ENCODE data around the gene ADGRL3.
"Not testable (repeated sequence)": the region's sequence is repeated elsewhere in the genome, so short reads cannot be mapped to it uniquely, and the experiment has no call there.

ADGRL3 gene

GRCh38 chr4:61320154-61320553, 120.0 kb downstream of the ADGRL3 start:
- no peak for DNase-seq

GRCh38 chr4:61320631-61321030, 120.5 kb downstream of the ADGRL3 start:
- DNase-seq, result no peak
- TF ChIP-seq POLR2A (IDR thresholded peaks at IDR 0.05; ENCODE audit: low read length) (no peak), GATA1 (IDR thresholded peaks at IDR 0.05; ENCODE audit: low read depth, low read length) (no peak)

More at GRCh38 chr4:61320154-61320553, 120.0 kb downstream of the ADGRL3 start:
- TF ChIP-seq GATA1 (IDR thresholded peaks at IDR 0.05; ENCODE audit: low read depth, low read length), result no peak
- no peak for TF ChIP-seq POLR2A (IDR thresholded peaks at IDR 0.05; ENCODE audit: low read length)

GRCh38 chr4:61332693-61333092, 132.6 kb downstream of the ADGRL3 start:
- no peak for DNase-seq
- TF ChIP-seq POLR2A (IDR thresholded peaks at IDR 0.05; ENCODE audit: low read length) (no peak), GATA1 (IDR thresholded peaks at IDR 0.05; ENCODE audit: low read depth, low read length) (no peak)

- TF ChIP-seq POLR2A (IDR thresholded peaks at IDR 0.05; ENCODE audit: low read length) (no peak), GATA1 (IDR thresholded peaks at IDR 0.05; ENCODE audit: low read depth, low read length) (no peak)
Measured at GRCh38 chr4:61333490-61333889, 133.4 kb downstream of the ADGRL3 start.

GRCh38 chr4:61335241-61335763, 135.2 kb downstream of the ADGRL3 start:
- TF ChIP-seq GATA1 (IDR thresholded peaks at IDR 0.05; ENCODE audit: low read depth, low read length), result no peak
- TF ChIP-seq POLR2A (IDR thresholded peaks at IDR 0.05; ENCODE audit: low read length), result no peak
- DNase-seq, result no peak

More at GRCh38 chr4:61333490-61333889, 133.4 kb downstream of the ADGRL3 start:
- no peak for DNase-seq

GRCh38 chr4:61336488-61336887, 136.4 kb downstream of the ADGRL3 start:
- no peak for DNase-seq
- no peak for TF ChIP-seq POLR2A (IDR thresholded peaks at IDR 0.05; ENCODE audit: low read length)
- TF ChIP-seq GATA1 (IDR thresholded peaks at IDR 0.05; ENCODE audit: low read depth, low read length), result no peak

GRCh38 chr4:61336916-61337315, 136.8 kb downstream of the ADGRL3 start:
- TF ChIP-seq POLR2A (IDR thresholded peaks at IDR 0.05; ENCODE audit: low read length) (no peak), GATA1 (IDR thresholded peaks at IDR 0.05; ENCODE audit: low read depth, low read length) (no peak)
- DNase-seq, result no peak

- no peak for DNase-seq
- TF ChIP-seq GATA1 (IDR thresholded peaks at IDR 0.05; ENCODE audit: low read depth, low read length), result no peak
- TF ChIP-seq POLR2A (IDR thresholded peaks at IDR 0.05; ENCODE audit: low read length), result no peak
Measured at GRCh38 chr4:61342061-61342460, 141.9 kb downstream of the ADGRL3 start.

GRCh38 chr4:61350932-61351331, 150.8 kb downstream of the ADGRL3 start:
- TF ChIP-seq POLR2A (IDR thresholded peaks at IDR 0.05; ENCODE audit: low read length) (no peak), GATA1 (IDR thresholded peaks at IDR 0.05; ENCODE audit: low read depth, low read length) (no peak)
- no peak for DNase-seq

GRCh38 chr4:61356696-61357095, 156.6 kb downstream of the ADGRL3 start:
- no peak for DNase-seq
- TF ChIP-seq POLR2A (IDR thresholded peaks at IDR 0.05; ENCODE audit: low read length), result no peak
- TF ChIP-seq GATA1 (IDR thresholded peaks at IDR 0.05; ENCODE audit: low read depth, low read length), result no peak

GRCh38 chr4:61359301-61359700, 159.2 kb downstream of the ADGRL3 start:
- no peak for TF ChIP-seq GATA1 (IDR thresholded peaks at IDR 0.05; ENCODE audit: low read depth, low read length)
- TF ChIP-seq POLR2A (IDR thresholded peaks at IDR 0.05; ENCODE audit: low read length), result no peak
- no peak for DNase-seq

GRCh38 chr4:61372817-61373216, 172.7 kb downstream of the ADGRL3 start:
- not testable (repeated sequence) for DNase-seq

GRCh38 chr4:61373901-61374440, 173.8 kb downstream of the ADGRL3 start:
- TF ChIP-seq GATA1 (IDR thresholded peaks at IDR 0.05; ENCODE audit: low read depth, low read length) (no peak), POLR2A (IDR thresholded peaks at IDR 0.05; ENCODE audit: low read length) (no peak)
- DNase-seq, result no peak

GRCh38 chr4:61374447-61374891, 174.3 kb downstream of the ADGRL3 start:
- no peak for DNase-seq
- TF ChIP-seq GATA1 (IDR thresholded peaks at IDR 0.05; ENCODE audit: low read depth, low read length) (no peak), POLR2A (IDR thresholded peaks at IDR 0.05; ENCODE audit: low read length) (no peak)

GRCh38 chr4:61375301-61375700, 175.2 kb downstream of the ADGRL3 start:
- no peak for TF ChIP-seq POLR2A (IDR thresholded peaks at IDR 0.05; ENCODE audit: low read length)
- no peak for TF ChIP-seq GATA1 (IDR thresholded peaks at IDR 0.05; ENCODE audit: low read depth, low read length)
- DNase-seq, result no peak

Measured in erythroblast (primary cell).